HepG2 (cell line): ENCODE results near the gene CTNND2. TPM values are rescaled to one million over a fixed set of nuclear protein-coding genes. Genes with fewer than 3 reads are reported as not detected.

Source experiments
- ATF6 ChIP-seq: sonication (generic); formaldehyde crosslinking; conservative IDR thresholded peaks from 2 replicates; pipeline ENCODE4 v1.4.0; 2020; ENCODE audit warnings: missing genetic modification reagents
- BCL6 ChIP-seq: IDR thresholded peaks from 2 replicates; pipeline ENCODE4 v1.6.1; 2016; ENCODE audit warnings: missing genetic modification reagents, missing compliant biosample characterization
- ELK4 ChIP-seq: sonication (generic); formaldehyde crosslinking; IDR thresholded peaks from 2 replicates; pipeline ENCODE4 v1.9.0; 2021; ENCODE audit warnings: missing genetic modification reagents, borderline replicate concordance
- FOXP4 ChIP-seq: sonication (generic); formaldehyde crosslinking; IDR thresholded peaks from 2 replicates; pipeline ENCODE4 v1.4.0; 2020; ENCODE audit warnings: missing genetic modification reagents
- HMGA1 ChIP-seq: sonication (generic); formaldehyde crosslinking; conservative IDR thresholded peaks from 2 replicates; pipeline ENCODE4 v1.4.0; 2020; ENCODE audit warnings: missing genetic modification reagents
- HNRNPUL1 ChIP-seq: fragments of 200-400 bp; formaldehyde crosslinking; IDR thresholded peaks from 2 replicates; pipeline ENCODE4 v1.6.1; 2017; ENCODE audit warnings: low read depth, mild to moderate bottlenecking, low read length, moderate library complexity
- HOMEZ ChIP-seq: IDR thresholded peaks from 2 replicates; pipeline ENCODE4 v1.6.1; 2016; ENCODE audit warnings: low read depth
- MAF1 ChIP-seq: sonication (generic); formaldehyde crosslinking; IDR thresholded peaks from 2 replicates; pipeline ENCODE4 v1.5.0; 2020; ENCODE audit warnings: missing genetic modification reagents, borderline replicate concordance
- NAIF1 ChIP-seq: sonication (generic); formaldehyde crosslinking; IDR thresholded peaks from 2 replicates; pipeline ENCODE4 v1.5.0; 2020; ENCODE audit warnings: mild to moderate bottlenecking, missing genetic modification reagents, borderline replicate concordance
- NFIB ChIP-seq: sonication (generic); formaldehyde crosslinking; IDR thresholded peaks from 2 replicates; pipeline ENCODE4 v1.9.0; 2021; ENCODE audit warnings: missing genetic modification reagents, mild to moderate bottlenecking, borderline replicate concordance
- POGZ ChIP-seq: sonication (generic); formaldehyde crosslinking; IDR thresholded peaks from 2 replicates; pipeline ENCODE4 v1.4.0; 2020; ENCODE audit warnings: mild to moderate bottlenecking, missing genetic modification reagents
- SMARCE1 ChIP-seq: fragments of 450-650 bp; IDR thresholded peaks from 2 replicates; pipeline ENCODE4 v1.6.1; 2017; ENCODE audit warnings: borderline replicate concordance
- ZBTB2 ChIP-seq: sonication (generic); formaldehyde crosslinking; IDR thresholded peaks from 2 replicates; pipeline ENCODE4 v1.8.0; 2022; ENCODE audit warnings: low read depth, missing genetic modification reagents
- ZNF225 ChIP-seq: sonication (generic); formaldehyde crosslinking; IDR thresholded peaks from 2 replicates; pipeline ENCODE4 v1.4.0; 2020; ENCODE audit warnings: mild to moderate bottlenecking, missing genetic modification reagents
- ZNF503 ChIP-seq: sonication (generic); formaldehyde crosslinking; IDR thresholded peaks from 2 replicates; pipeline ENCODE4 v1.4.0; 2020; ENCODE audit warnings: missing genetic modification reagents
- ZNF777 ChIP-seq: sonication (generic); formaldehyde crosslinking; IDR thresholded peaks from 2 replicates; pipeline ENCODE4 v1.4.0; 2020; ENCODE audit warnings: missing genetic modification reagents
- polyA plus RNA-seq, 8 experiments: library from polyadenylated mRNA; depleted of rRNA in 3 of 8; stranded (reverse) in 7 of 8; unstranded in 1 of 8; fragments of >200 nt; fragmentation: Illumina TruSeq in 4 of 8; extraction: Trizol in 4 of 8; gene quantifications; 2 replicates each; pipeline versions ENCODE4 v1.2.1 to v1.2.3, GENCODE V29; 2011 to 2016; ENCODE audit warnings: low read depth in 4 of 8, missing spikeins in 1 of 8, mixed read lengths in 1 of 8; ENCODE audit not compliant: insufficient read depth in 1 of 8
- total RNA-seq, 5 experiments: library from RNA; depleted of rRNA; stranded (reverse); fragments of >200 nt; fragmentation: Illumina TruSeq; extraction: Trizol; gene quantifications; 2 replicates each; pipeline ENCODE4 v1.2.3, GENCODE V29; 2016; ENCODE audit warnings: low read depth in 1 of 5

Gene CTNND2
- total and polyA plus RNA-seq, 2 of the 13 experiments (the other 11 are each of a cell fraction or from before 2014, with no cell fraction given), result not detected

GRCh38 chr5:11596657-11597071, 307.6 kb downstream of the CTNND2 start (continued):
- peak; percentile 55 for TF ChIP-seq HOMEZ (CRISPR knock-in tag)
- peak; percentile 97 for TF ChIP-seq BCL6 (CRISPR knock-in tag)
- TF ChIP-seq HMGA1 (CRISPR knock-in tag), result no peak
- TF ChIP-seq HNRNPUL1, result no peak
- TF ChIP-seq SMARCE1, result no peak
- TF ChIP-seq NAIF1 (CRISPR knock-in tag), result no peak
- TF ChIP-seq NFIB (CRISPR knock-in tag), result no peak
- TF ChIP-seq ZNF225 (CRISPR knock-in tag), result no peak
- TF ChIP-seq MAF1 (CRISPR knock-in tag), result no peak
- TF ChIP-seq POGZ, result peak; percentile 46; the same call in 1 of the 2 replicates
- TF ChIP-seq ZNF503, result peak; percentile 95
- no peak for TF ChIP-seq ZNF777 (CRISPR knock-in tag)
- no peak for TF ChIP-seq ELK4
- TF ChIP-seq FOXP4 (CRISPR knock-in tag), result peak; percentile 92
- no peak for TF ChIP-seq ATF6 (CRISPR knock-in tag)
- no peak for TF ChIP-seq ZBTB2 (CRISPR knock-in tag)
